Stimulated activated CD8-positive, alpha-beta memory T cell treated with anti-CD3 and anti-CD28 coated beads, Interleukin-15, amount 100 ng/mL, for 24 hours (primary cell): ENCODE results near the gene MEA1.
"Not testable (repeated sequence)": the region's sequence is repeated elsewhere in the genome, so short reads cannot be mapped to it uniquely, and the experiment has no call there.

ENCODE experiments used
- DNase-seq: peaks from one replicate; pipeline ENCODE4 v3.0.0-alpha.2; 2020; ENCODE audit warnings: low read depth

Gene MEA1

DNA sequence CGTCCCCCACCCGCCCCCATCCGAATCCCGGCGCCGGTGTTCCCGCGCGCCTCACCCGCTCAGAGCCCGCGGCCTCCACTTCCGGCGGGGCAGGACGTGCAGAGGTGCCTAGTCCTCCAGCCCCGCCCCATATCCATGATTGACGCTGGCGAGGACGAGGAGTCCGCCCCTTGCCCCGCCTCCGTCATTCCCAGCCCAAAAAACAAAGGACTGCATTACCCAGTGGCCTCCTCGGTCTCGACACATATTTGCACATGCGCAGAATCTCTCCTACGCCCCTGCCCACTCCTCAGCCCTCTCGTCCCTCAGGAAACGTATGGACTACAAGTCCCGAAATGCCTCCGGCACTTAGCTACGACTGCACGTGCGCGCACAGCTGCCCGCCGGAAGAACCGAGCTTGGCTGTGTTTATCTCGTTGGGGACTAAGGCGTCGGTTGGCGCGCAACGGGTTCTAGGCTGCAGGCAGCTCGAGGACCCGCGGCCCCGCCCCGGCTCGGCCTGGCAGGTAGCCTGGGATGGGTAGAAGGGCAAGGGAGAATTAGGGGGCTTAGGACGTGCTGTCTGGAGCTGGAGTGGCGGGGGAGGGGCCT is at the start of gene MEA1, which contains the start of gene KLHDC3:
TSS of gene MEA1 (minus strand) at position 104 of the 591 bp plus-strand sequence. CDS start 133 bp downstream, outside the sequence.
TSS of gene KLHDC3 (plus strand) at position 407 of the 591 bp plus-strand sequence. CDS start 2,944 bp downstream, outside the sequence.
- DNase-seq: peak; percentile 86

GRCh38 chr6:43062818-43063217 is 49.1 kb upstream of the MEA1 start:
- DNase-seq: no peak

DNA sequence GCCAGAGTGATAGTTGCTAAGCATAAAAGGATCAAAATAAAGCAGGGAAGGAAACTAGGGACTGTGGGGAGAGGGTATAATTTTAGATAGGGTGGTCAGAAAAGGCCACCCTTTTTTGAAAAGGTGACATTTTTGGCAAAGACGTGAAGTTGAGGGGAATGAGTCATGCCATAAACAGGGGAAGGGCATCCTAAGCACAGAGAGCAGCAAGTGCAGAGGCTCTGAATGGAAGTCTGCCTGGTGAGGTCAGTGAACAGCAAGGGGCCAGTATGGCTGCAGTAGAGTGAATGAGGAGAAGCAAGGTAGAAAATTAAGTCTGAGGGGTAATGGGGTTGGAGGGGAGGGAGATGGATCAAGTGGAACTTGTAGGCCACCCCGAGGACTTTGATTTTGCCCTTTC is 48.1 kb upstream of the MEA1 start:
- DNase-seq: no peak

- DNase-seq: no peak
These were observed 47.2 kb upstream of the MEA1 start for GRCh38 chr6:43060755-43061633.

DNA sequence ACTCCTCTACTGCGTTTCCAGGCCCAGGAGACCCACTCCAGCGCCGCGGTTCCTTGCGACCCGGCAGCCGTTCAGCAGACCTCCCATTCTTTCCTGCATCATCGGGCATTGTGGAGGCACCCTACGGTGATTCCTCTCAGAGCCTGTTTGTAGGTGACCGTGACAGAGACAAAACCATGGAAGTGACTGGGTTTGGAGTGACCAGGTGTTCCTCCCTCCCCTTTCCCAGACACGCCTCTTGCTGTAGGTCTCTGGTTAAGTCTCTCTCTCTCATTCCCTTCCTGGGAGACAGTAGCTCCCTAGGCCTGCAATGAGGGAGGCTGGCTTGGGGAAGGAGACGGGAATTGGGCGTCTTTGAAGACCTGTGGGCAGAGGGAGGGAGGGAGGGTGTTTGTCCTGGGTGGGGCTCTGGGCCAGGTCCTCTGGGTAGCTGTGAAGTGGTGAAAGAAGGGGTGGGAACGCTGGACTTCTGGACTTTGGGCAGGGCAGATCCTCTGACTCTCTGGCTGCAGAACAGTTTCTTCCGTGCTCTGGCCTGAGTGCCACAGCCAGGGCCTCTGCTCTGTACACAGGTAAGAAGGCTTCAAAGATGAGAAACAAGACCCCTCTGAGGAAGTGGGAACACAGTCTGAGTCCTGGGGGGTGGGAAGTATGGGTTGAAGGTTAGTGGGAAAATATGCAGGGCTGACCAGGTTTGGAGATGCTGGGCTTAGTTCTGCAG is 46.4 kb upstream of the MEA1 start:
- DNase-seq: no peak

DNA sequence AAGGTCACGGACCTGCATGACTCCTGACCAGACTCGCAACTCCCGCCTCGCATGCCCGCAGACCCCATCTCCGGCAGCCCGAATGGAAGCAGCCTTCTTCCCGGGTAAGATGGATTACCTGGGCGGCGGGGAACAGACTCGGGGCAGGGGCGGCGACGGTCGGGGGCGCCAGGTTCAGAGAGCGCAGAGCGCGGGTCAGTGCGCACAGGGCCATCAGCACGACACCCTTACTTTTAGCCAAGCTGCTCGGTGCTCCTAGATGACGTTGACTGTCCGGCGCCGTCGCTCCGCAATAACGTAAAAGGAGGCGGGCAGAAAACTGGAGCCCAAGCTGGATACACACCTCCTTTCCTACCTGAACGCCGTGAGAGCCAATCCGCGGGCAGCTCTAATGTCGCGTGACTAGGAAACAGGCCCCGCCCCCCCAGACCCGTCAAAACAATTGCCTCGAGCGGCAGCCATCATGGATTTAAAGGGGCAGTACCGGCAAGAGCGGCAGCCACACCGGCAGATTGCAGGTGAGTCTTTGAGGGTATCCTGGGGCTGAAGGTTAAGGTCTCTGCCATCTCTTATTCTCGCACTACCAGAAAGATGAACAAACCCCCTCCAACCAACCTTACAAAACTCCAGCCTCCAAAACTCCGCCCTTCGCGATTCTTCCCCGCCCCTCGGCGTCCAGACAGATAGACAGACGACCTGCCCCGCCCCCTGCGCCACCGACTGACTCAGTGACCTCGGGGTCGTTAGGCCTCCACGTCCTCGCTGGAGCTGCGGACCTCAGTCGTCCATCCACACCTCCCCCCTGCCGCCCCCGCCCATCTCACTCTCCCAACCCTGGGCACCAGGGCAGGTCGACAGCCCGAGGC is 45.7 kb upstream of the MEA1 start, which contains the start of the genes KLC4 and MRPL2:
TSS of gene KLC4 (plus strand) at position 464 of the 866 bp plus-strand sequence. CDS start 1,705 bp downstream, outside the sequence.
TSS of gene MRPL2 (minus strand) at position 267 of the 866 bp plus-strand sequence. CDS start at position 214, 53 bp downstream.
- peak; percentile 87 for DNase-seq

DNA sequence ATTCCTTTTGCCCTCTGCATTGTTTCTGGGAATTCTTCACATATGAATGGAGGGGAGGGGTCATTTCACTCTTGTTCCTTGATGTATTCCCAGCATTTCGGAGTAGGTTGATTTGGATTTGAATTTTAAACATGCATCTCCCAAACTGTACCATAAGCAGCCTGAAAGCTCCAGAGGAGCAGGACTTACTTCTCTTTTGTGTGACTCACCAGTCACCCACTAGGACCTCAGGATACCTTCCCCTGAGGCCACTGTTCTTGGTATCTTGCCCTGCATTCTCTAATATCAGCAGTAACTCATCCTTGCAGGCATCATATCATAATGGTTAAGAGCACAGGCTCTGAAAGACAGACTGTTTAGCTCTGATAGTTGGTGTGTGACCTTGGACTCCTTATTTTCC is 44.8 kb upstream of the MEA1 start:
- no peak for DNase-seq

DNA sequence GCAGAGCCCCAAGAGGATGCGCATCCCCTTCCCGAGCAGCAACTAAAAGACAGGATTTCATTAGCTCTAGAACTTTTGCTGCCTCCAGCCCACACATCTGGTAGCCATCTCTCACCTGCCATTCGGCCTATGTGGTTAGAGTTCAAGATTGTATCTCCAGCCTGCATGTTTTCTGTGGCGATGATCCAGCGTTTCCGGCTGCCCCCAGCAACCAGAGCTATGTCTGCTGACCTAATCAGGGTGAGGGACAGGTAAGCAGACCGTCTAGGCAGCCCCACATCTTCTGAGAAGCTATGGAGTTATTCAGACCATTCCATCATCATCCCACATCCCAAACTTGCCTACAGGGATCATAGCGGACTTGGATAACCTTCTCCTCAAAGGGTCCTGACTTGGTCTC is 42.2 kb upstream of the MEA1 start:
- no peak for DNase-seq

- DNase-seq: no peak
These were observed 40.6 kb upstream of the MEA1 start for GRCh38 chr6:43054206-43054943.

- DNase-seq: peak; percentile 79
These were observed 39.9 kb upstream of the MEA1 start, which contains the start of gene CUL7 for GRCh38 chr6:43053545-43054205. Gene CUL7 (minus strand): TSS chr6:43053851. CDS start chr6:43052788, 1,063 bp downstream.

- DNase-seq: no peak
These were observed 39.2 kb upstream of the MEA1 start for GRCh38 chr6:43052842-43053544.

DNA sequence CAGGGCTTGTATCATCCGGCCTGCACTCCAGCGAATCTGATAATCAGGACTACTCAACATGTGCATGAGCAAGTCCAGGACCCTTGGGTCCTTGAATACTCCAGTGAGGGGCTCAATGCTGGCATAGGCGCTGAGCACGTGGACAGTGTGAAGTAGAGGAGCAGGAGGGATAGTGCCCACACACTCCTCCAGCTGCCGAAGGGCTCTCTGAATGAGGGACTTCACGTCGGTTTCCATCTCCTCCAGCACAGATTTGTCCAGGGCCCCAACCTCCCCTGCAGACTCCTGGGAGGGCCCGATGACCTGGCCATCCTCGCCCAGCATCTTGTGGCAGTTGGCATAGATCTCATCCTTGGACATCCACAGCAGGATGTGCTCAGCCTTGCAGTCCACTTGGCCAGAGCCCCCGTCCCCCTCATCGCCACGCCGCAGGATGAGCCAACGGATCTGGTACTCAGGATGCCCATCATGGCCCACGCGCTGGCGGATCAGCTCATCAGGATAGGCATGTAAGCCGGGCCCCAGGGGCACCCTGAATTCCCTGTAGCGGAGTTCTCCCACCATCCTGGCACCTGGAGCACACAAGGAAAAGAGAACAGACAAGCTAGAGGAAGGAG is 38.6 kb upstream of the MEA1 start:
- DNase-seq: no peak

DNA sequence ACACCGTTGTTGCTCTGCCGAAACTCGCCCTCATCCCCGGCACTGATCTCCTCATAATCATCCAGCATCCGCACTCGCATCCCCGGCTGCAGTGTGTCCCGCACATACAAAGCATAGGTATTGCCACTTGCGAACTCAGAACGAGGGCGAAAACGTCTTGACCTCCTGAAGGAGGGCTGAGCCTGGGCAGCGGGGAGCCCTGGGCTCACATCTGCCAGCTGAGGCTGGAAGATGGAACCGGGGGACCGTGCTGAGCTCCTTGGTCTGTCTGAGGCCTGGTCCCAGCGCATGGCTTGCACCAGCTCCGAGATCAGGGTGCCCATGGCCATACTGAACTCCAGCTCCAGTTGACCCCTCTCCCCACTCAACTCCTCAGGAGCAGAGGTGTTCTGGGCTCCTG is 37.2 kb upstream of the MEA1 start:
- DNase-seq: no peak

DNA sequence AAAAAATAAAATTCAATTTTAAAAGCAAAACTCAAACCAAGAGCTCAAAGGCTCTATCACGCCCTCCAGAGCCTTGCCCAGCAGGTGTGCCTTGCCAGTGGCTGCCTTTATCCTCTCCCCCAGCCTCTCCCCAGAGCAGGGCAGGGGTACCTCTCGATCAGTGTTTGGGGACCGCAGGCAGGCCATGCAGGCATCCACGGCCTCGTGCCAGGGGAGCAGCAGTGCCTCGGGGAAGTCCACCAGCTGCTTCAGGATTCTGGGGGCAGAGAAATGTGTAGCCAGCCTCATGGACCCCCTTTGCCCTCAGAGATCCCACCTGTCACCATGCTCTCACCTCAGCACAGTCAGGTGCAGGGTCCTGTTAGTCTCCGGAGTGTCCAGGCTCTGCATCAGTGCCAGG is 34.3 kb upstream of the MEA1 start:
- no peak for DNase-seq

- DNase-seq: no peak
These were observed 31.7 kb upstream of the MEA1 start for GRCh38 chr6:43045371-43045930.

- no peak for DNase-seq
These were observed 29.6 kb upstream of the MEA1 start for GRCh38 chr6:43043310-43043709.

- not testable (repeated sequence) for DNase-seq
These were observed 27.7 kb upstream of the MEA1 start for GRCh38 chr6:43041475-43041874.

DNA sequence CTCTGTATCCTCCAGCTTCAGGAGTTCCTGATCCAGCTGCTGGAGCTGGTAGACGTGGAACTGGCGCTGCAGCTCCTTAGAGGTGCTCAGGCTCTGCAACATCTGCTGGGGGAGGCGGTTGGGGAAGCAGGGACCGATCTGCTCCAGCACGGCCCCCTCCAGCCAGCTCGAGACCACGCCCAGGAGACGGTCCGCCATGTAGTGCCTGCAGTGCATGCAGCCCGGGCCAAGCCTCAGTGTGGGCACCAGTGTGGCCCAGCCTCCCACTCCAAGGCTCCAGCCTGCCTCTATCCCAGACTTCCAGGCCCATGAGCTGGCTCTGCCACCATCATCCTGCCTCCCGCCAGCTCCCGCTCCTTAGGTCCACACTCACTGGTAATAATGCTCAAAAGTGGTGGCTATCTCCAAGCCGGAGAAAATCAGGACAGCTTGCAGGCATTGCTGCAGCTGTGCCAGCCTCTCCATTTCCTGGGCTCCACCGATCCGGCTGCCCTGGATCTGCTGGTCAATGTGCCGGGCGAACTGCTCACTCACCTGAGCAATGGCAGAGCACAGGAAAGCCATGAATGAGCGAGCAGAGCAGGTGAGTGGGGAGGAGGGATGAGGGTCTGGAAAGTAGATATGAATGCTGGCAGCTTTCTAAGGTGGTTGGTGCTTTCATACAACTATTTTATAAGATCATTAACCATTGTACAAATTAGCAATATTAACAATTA is 27.0 kb upstream of the MEA1 start:
- no peak for DNase-seq
